ENCODE measurements around the gene MRAP.

MRAP gene

DNA sequence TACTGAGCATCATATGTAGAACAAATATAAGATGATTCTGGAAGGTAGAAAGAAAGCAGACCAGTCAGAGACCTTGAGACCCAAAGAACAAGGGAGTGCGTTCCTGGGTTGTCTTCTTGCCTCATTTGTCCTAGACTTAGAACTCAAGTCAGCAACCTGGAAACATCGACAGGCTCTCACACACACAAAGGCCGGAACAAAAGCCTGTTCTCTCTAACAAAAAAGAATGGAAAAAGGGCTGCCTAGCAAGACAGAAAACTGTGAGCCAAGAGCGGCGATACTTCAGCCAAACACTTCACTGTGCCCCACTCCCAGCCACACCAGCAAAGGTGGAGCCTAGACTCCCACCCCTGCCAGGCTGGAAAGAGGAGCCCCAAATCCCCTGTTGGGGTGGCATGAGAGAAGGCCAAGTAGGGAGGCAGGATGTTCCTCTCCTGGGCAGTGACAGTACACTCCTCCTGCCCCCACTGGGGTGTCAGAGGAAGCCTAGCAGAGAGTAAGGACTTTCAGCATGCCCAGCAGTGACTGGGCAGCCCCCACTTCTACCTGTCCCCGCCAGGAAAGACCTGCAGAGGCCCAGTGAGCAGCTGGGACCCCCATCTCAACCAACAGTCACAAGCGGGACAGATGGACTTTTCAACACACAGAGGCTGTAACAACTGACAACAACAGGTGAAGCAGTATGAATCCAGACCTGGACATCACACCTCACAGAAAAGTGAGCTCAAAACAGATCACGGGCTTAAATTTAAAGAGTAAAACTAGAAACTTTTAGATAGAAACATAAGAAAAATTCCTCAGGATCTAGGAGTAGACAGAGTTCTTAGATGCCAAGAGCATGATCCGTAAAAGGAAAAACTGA, 33.0 kb downstream of the MRAP start:
- no peaks in the 10 kb centered on the region for H3K27me3 ChIP-seq (replicated peaks)
- TF ChIP-seq, protein P1, sequence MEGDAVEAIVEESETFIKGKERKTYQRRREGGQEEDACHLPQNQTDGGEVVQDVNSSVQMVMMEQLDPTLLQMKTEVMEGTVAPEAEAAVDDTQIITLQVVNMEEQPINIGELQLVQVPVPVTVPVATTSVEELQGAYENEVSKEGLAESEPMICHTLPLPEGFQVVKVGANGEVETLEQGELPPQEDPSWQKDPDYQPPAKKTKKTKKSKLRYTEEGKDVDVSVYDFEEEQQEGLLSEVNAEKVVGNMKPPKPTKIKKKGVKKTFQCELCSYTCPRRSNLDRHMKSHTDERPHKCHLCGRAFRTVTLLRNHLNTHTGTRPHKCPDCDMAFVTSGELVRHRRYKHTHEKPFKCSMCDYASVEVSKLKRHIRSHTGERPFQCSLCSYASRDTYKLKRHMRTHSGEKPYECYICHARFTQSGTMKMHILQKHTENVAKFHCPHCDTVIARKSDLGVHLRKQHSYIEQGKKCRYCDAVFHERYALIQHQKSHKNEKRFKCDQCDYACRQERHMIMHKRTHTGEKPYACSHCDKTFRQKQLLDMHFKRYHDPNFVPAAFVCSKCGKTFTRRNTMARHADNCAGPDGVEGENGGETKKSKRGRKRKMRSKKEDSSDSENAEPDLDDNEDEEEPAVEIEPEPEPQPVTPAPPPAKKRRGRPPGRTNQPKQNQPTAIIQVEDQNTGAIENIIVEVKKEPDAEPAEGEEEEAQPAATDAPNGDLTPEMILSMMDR (IDR thresholded peaks at IDR 0.05; ENCODE audit: low read depth, low read length, missing control alignments), result no peak
- no peak for DNase-seq
- no peak overlapping the region for H3K4me3 ChIP-seq (ENCODE audit: low read depth, low read length)
- in situ Hi-C loops (cut with HindIII; ENCODE audit: low pct_ligation_motif_present, low sequenced_read_pairs), result no loop called here
- H3K36me3 ChIP-seq (replicated peaks), result peaks cover 40% of the 10 kb centered on the region
- H3K27ac ChIP-seq, result no peak overlapping the region

DNA sequence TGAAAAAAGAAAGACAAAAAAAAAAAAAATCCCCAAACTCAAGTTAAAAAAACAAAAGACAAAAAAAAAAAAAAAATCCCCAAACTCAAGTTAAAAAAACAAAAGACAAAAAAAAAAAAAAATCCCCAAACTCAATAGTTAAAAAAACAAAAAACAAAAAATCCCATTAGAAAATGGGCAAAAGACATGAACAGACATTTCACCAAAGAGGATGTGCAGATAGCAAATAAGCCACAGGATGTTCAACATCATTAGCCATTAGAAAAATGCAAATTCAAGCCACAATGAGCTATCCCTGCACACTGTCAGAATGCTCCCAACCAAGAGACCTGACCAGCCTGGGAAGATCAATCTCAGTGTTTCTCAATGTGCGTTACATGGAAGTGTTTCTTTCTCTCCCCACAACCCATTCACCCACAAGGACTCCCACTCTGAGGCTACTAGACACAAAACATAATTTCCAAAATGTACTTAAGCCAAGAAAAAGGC, 33.9 kb downstream of the MRAP start:
- Histone ChIP-seq H3K36me3 (replicated peaks) (peaks cover 44% of the 10 kb centered on the region), H3K27ac (no peak overlapping the region), H3K27me3 (replicated peaks) (no peaks in the 10 kb centered on the region), H3K4me3 (ENCODE audit: low read depth, low read length) (no peak overlapping the region)
- in situ Hi-C loops (cut with HindIII; ENCODE audit: low pct_ligation_motif_present, low sequenced_read_pairs), result no loop called here
- TF ChIP-seq, protein P1 (IDR thresholded peaks at IDR 0.05; ENCODE audit: low read depth, low read length, missing control alignments), result no peak
- DNase-seq, result no peak

DNA sequence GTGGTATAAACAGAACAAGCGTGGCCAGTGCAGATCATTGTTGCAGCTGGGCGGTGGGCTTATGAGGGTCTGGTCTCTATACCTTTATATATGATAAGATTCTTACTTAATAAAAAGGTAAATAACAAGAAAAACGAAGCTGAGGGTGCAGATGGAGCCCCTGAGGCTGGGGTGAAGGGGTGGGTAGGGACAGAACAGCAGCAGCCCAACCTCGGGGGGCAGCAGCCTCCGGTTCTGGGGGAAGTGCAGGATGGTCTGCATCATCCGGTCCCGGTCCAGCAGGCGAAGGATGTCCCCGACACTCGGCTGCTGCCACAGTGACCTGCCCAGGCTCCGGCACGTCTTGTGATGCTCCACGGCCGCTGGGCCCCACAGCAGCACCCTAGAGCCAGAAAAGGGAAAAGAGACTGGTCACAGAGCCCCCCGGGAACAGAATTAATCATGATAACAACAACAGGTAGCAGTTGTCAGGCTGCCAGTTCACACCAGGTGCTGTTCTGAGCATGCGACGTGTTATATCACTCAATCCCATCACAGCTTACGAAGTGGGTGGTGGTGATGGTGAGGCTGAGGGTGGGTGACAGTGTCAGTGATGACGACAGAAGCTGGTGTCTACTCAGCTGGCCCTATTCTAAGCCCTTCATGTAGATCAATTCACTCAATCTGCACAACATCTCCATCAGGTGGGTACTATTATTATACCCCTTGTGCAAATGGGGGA, 35.5 kb downstream of the MRAP start:
- Histone ChIP-seq H3K27me3 (replicated peaks) (no peaks in the 10 kb centered on the region), H3K4me3 (ENCODE audit: low read depth, low read length) (no peak overlapping the region), H3K27ac (no peak overlapping the region), H3K36me3 (replicated peaks) (peaks cover 56% of the 10 kb centered on the region)
- in situ Hi-C loops (cut with HindIII; ENCODE audit: low pct_ligation_motif_present, low sequenced_read_pairs), result no loop called here
- no peak for DNase-seq
- TF ChIP-seq, protein P1 (IDR thresholded peaks at IDR 0.05; ENCODE audit: low read depth, low read length, missing control alignments), result no peak

DNA sequence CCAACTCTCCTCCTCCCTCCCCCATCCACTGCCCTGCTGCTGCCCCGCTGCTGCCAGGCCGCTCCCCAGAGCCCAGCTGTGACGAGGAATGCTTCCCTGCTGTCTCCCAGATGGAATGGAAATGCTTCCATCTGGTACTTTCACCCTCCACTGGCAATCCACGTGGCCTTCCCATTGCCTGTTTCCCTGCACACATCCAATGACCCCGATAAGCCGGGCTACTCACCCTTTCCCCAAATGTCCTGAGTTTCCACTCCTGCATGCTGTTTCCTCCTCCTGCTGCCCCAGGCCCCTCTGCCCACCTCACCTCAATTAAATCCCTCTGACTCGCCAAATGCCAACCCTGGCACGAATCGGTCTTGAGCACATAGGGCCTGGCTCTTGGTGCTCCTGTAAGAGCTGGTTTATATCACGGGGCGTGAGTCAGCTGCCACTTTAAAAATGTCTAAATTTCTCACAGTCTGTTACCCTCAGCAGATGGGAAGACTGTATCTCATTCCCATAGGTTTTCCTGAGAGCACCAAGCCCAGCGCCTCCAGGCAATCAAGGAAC, 36.4 kb downstream of the MRAP start:
- Histone ChIP-seq H3K36me3 (replicated peaks) (peaks cover 55% of the 10 kb centered on the region), H3K27me3 (replicated peaks) (no peaks in the 10 kb centered on the region), H3K27ac (peak overlapping the region; percentile 51), H3K4me3 (ENCODE audit: low read depth, low read length) (no peak overlapping the region)
- in situ Hi-C loops (cut with HindIII; ENCODE audit: low pct_ligation_motif_present, low sequenced_read_pairs), result no loop called here
- TF ChIP-seq, protein P1 (IDR thresholded peaks at IDR 0.05; ENCODE audit: low read depth, low read length, missing control alignments), result no peak
- no peak for DNase-seq

DNA sequence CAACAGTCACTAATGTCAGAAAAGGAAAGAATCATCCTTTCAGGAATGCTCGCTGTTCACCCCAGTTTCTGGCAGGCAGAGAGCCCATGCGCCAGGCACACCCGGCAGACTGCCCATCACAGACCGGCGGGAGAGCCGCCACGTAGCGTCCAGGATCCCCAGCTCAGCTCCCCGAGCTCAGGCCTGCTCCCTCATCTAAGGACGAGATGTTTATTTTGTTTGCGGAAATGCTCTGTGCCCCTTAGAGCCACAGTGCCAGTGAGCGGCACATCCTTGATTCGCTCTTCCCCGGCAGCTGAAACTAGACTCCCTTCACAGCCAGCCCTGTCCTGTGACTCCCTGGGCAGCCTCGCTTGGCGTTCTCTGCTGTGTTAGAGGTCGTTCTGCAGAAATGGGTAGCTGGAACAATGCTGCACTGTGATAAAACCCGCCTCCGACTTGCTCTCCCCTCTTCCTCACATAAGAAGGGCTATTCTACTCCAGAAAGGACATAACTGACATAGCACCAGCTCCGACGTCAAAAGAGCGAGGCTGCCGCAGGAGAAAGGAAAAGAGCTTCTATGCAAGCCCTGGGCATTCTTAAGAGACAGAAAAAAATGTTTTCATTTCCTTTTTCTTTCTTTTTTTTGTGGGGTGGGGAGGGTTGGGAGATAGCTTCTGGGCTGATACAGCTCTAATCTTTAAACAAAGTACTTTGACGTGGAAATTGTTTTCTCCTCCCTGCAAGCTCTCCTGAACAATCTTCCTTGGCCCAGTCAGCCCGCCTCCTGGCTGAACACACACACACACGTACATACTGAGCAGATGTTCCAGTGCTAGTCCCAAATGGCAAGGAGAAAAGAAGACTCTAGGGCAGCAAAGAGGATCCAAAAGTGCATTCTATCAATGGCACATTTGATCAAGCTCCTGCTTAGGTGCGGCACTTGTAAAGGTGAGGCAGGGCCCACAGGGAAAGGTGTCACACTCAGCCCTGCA, 37.2 kb downstream of the MRAP start:
- TF ChIP-seq, protein P1 (IDR thresholded peaks at IDR 0.05; ENCODE audit: low read depth, low read length, missing control alignments), result peak; percentile 0
- H3K27me3 ChIP-seq (replicated peaks), result no peaks in the 10 kb centered on the region
- in situ Hi-C loops (cut with HindIII; ENCODE audit: low pct_ligation_motif_present, low sequenced_read_pairs), result no loop called here
- peak overlapping the region; percentile 51 for H3K27ac ChIP-seq
- peak; percentile 27 for DNase-seq
- no peak overlapping the region for H3K4me3 ChIP-seq (ENCODE audit: low read depth, low read length)
- H3K36me3 ChIP-seq (replicated peaks), result peaks cover 55% of the 10 kb centered on the region

Data from brain microvascular endothelial cell (primary cell).